ENCODE data around the gene SLC36A1. TPM values are rescaled to one million over a fixed set of nuclear protein-coding genes. Genes with fewer than 3 reads are reported as not detected.

The SLC36A1 gene
- polyA plus RNA-seq, 4 donors = 10.6 to 38.8 (median 25.4) TPM

DNA sequence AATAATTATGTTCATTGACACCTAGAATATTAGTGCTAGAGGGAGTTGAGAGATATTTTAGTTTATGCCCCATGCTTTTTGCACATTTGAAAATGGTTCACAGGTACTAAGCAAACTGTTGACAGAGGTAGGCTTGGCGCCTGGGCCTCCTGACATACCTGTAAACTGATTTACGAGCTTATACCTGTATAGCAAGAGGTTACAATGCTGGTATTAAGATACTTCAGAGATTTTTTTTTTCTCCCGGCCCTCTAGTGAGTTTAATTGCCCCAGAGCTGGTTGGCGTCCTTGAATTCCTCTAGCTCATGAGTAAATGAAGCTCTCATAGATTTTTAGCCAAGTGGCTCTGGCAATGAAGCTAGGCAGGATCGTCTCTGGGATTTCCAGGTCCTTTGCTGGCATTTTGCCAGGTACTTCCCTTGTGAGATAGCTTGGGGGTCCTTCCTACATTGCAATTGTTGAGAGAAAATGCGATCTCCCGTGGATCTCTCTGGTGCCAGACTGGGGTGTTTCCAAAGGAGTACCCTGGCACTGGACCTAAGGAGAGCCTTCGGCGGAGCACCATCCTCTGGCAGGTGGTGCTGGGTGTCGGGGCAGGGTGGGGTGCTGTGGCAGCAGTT is 9.0 kb downstream of the SLC36A1 start:
- H3K4me1 ChIP-seq (ENCODE audit: control insufficient read depth in 3 of 3, insufficient read depth in 2 of 3, low read depth in 1 of 3, low read length in 2 of 3) = peaks cover 5 to 68% (median 12%) of the 10 kb centered on the region in 3 donors
- H3K4me3 ChIP-seq (ENCODE audit: low read depth in 1 of 3, low read length in 3 of 3) = no peak overlapping the region
- 46 to 71% (median 68%) methylated on average over 10 of the region's 10 CpGs for WGBS, 3 donors
- peaks cover 0 to 10% (median 0%) of the 10 kb centered on the region in 3 donors for H3K36me3 ChIP-seq (ENCODE audit: control insufficient read depth in 3 of 3, insufficient read depth in 2 of 3, low read depth in 1 of 3, low read length in 3 of 3)
- peak overlapping the region in 1 of 3 donors; percentile 52 for H3K27ac ChIP-seq (ENCODE audit: low read depth in 1 of 3, low read length in 2 of 3)
- FAIRE-seq (no peak), DNase-seq (no peak)
- H3K27me3 ChIP-seq (ENCODE audit: control insufficient read depth in 3 of 3, insufficient read depth in 3 of 3, low read length in 3 of 3) = no peaks in the 10 kb centered on the region
- H3K9me3 ChIP-seq (ENCODE audit: control insufficient read depth in 2 of 2, insufficient read depth in 1 of 2, low read depth in 1 of 2, low read length in 1 of 2) = no peaks in the 10 kb centered on the region

DNA sequence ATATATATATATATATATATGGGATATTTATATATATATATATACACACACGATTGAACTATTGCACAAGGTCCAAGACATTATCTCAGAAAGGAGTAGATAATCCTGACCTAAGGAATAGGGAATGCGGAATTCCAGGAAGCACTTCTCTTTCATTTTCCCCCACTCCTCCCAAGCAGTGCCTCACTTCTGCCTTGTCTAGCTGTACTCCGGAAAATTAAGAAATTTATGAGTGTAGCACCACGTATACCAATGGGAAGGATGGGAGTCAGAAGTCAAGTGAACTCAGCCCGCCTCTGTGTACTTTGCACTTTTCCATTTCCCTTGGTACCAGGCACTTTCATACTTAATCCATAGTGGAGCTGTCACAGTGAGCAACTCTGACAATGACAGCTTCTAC is 10.9 kb downstream of the SLC36A1 start:
- Histone ChIP-seq H3K27me3 (ENCODE audit: control insufficient read depth in 3 of 3, insufficient read depth in 3 of 3, low read length in 3 of 3) (no peaks in the 10 kb centered on the region), H3K36me3 (ENCODE audit: control insufficient read depth in 3 of 3, insufficient read depth in 2 of 3, low read depth in 1 of 3, low read length in 3 of 3) (peaks cover 2 to 13% (median 3%) of the 10 kb centered on the region in 3 donors), H3K9me3 (ENCODE audit: control insufficient read depth in 2 of 2, insufficient read depth in 1 of 2, low read depth in 1 of 2, low read length in 1 of 2) (no peaks in the 10 kb centered on the region), H3K4me1 (ENCODE audit: control insufficient read depth in 3 of 3, insufficient read depth in 2 of 3, low read depth in 1 of 3, low read length in 2 of 3) (peaks cover 3 to 51% (median 12%) of the 10 kb centered on the region in 3 donors), H3K27ac (ENCODE audit: low read depth in 1 of 3, low read length in 2 of 3) (peak overlapping the region; percentile 78 to 89 (median 78)), H3K4me3 (ENCODE audit: low read depth in 1 of 3, low read length in 3 of 3) (peak overlapping the region in 2 of 3 donors; percentile 27 to 51)
- no peak for FAIRE-seq
- peak; percentile 89 to 95 for DNase-seq
- WGBS, 3 donors = 13 to 60% (median 32%) methylated on average over 5 of the region's 5 CpGs

DNA sequence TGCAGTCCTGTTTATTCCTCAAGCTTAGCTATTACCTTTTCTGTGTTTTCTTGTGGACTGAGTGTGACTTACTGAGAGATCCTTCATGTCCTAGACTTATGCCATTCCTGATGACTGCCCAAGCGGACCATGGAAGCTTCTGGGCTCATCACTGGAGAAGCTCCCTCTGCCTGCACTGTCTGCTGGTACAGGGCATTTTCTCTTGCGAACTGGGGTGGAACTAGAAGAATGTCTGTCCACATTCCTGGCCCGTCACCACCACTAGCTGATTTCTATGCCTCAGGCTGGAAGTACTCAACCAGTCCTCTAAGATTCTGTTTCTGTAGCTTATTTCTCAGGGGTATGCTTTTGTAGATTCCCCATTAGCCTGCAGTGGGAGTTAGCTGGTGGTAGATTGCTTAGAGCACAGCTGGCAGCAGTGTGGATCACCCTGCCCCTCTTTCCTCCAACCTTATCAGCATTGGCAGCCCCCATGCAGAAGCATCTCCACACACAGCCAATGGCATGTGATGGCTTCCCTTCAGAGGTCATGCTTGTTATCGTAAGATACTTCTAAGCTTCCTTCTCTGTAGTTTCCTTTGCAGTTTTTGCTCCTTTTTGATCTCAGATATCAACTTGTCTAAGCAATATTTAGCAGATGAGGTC is 12.4 kb downstream of the SLC36A1 start:
- H3K9me3 ChIP-seq (ENCODE audit: control insufficient read depth in 2 of 2, insufficient read depth in 1 of 2, low read depth in 1 of 2, low read length in 1 of 2) = no peaks in the 10 kb centered on the region
- H3K4me1 ChIP-seq (ENCODE audit: control insufficient read depth in 3 of 3, insufficient read depth in 2 of 3, low read depth in 1 of 3, low read length in 2 of 3) = peaks cover 2 to 40% (median 12%) of the 10 kb centered on the region in 3 donors
- H3K36me3 ChIP-seq (ENCODE audit: control insufficient read depth in 3 of 3, insufficient read depth in 2 of 3, low read depth in 1 of 3, low read length in 3 of 3) = peaks cover 8 to 20% (median 9%) of the 10 kb centered on the region in 3 donors
- no peak for FAIRE-seq
- H3K4me3 ChIP-seq (ENCODE audit: low read depth in 1 of 3, low read length in 3 of 3) = peak overlapping the region in 2 of 3 donors; percentile 27 to 51
- WGBS, 3 donors = 93 to 95% (median 93%) methylated on average over 4 of the region's 4 CpGs
- H3K27ac ChIP-seq (ENCODE audit: low read depth in 1 of 3, low read length in 2 of 3) = peak overlapping the region in 1 of 3 donors; percentile 78
- no peaks in the 10 kb centered on the region for H3K27me3 ChIP-seq (ENCODE audit: control insufficient read depth in 3 of 3, insufficient read depth in 3 of 3, low read length in 3 of 3)
- DNase-seq = peak in 1 of 2 donors; percentile 33

DNA sequence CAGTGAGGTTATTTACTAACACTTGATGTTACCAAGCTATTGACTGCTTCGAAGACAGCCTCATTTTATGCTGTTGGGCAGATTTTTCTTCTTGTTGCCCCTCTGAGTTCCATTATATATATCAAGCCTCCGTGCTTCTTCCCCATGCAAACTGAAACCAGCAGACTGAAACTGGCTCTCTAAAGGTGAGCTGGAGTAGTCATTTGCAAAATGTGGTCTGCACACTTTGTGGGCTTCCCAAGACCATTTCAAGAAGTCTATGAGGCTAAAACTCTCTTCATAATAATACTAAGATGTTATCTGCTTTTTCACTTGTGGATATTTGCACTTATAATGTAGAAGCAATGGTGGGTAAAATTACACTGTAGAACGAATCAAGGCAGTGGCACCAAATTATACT is 13.9 kb downstream of the SLC36A1 start:
- peaks cover 0 to 30% (median 8%) of the 10 kb centered on the region in 3 donors for H3K4me1 ChIP-seq (ENCODE audit: control insufficient read depth in 3 of 3, insufficient read depth in 2 of 3, low read depth in 1 of 3, low read length in 2 of 3)
- FAIRE-seq (no peak), DNase-seq (no peak)
- no peaks in the 10 kb centered on the region for H3K27me3 ChIP-seq (ENCODE audit: control insufficient read depth in 3 of 3, insufficient read depth in 3 of 3, low read length in 3 of 3)
- no peak overlapping the region for H3K27ac ChIP-seq (ENCODE audit: low read depth in 1 of 3, low read length in 2 of 3)
- no peaks in the 10 kb centered on the region for H3K9me3 ChIP-seq (ENCODE audit: control insufficient read depth in 2 of 2, insufficient read depth in 1 of 2, low read depth in 1 of 2, low read length in 1 of 2)
- no peak overlapping the region for H3K4me3 ChIP-seq (ENCODE audit: low read depth in 1 of 3, low read length in 3 of 3)
- H3K36me3 ChIP-seq (ENCODE audit: control insufficient read depth in 3 of 3, insufficient read depth in 2 of 3, low read depth in 1 of 3, low read length in 3 of 3) = peaks cover 9 to 25% (median 11%) of the 10 kb centered on the region in 3 donors
- WGBS, 3 donors = 70 to 86% (median 80%) methylated on average over 3 of the region's 3 CpGs

DNA sequence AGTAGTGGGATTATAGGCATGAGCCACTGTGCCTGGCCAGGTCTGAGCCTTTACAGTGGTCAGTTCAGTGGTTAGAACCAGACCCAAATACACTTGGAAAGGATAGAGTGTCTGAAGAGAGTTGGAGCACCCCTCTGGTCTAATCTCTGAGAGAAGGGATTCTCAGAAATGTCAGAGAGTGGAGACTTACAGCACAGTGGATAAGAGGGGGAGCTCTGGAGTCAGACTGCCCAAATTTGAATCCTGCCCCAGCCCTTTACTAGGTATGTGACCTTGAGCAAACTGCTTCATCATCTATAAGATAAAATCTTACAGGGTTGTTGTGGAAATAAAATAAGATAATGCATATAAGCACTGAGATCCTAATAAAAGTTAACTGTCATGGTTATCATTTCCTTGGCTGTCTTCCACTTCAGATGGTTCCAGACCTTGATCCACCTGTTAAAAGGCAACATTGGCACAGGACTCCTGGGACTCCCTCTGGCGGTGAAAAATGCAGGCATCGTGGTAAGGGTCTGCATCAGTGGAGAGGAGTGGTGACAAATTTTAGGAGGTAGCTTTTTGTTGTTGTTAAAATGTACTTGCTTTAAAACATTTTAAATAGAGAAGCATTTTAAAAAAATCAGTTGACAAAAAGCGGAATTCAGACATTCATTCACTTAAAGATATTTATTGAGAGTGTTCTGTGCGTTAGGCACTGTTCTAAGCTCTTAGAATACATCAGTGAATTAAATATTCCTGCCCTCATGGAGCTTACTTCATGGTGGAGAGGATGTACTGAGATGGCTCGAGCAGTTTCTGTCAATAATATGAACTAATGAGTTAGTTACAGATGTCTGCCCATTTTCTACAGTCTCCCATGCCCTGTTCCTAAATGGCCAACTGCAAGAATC is 16.0 kb downstream of the SLC36A1 start:
- 49 to 69% (median 62%) methylated on average over 5 of the region's 5 CpGs for WGBS, 3 donors
- DNase-seq (peak; percentile 55 to 56), FAIRE-seq (no peak)
- H3K4me1 ChIP-seq (ENCODE audit: control insufficient read depth in 3 of 3, insufficient read depth in 2 of 3, low read depth in 1 of 3, low read length in 2 of 3) = peaks cover 0 to 16% (median 8%) of the 10 kb centered on the region in 3 donors
- H3K27ac ChIP-seq (ENCODE audit: low read depth in 1 of 3, low read length in 2 of 3) = no peak overlapping the region
- H3K9me3 ChIP-seq (ENCODE audit: control insufficient read depth in 2 of 2, insufficient read depth in 1 of 2, low read depth in 1 of 2, low read length in 1 of 2) = no peaks in the 10 kb centered on the region
- no peaks in the 10 kb centered on the region for H3K27me3 ChIP-seq (ENCODE audit: control insufficient read depth in 3 of 3, insufficient read depth in 3 of 3, low read length in 3 of 3)
- H3K36me3 ChIP-seq (ENCODE audit: control insufficient read depth in 3 of 3, insufficient read depth in 2 of 3, low read depth in 1 of 3, low read length in 3 of 3) = peaks cover 9 to 37% (median 19%) of the 10 kb centered on the region in 3 donors
- H3K4me3 ChIP-seq (ENCODE audit: low read depth in 1 of 3, low read length in 3 of 3) = no peak overlapping the region

DNA sequence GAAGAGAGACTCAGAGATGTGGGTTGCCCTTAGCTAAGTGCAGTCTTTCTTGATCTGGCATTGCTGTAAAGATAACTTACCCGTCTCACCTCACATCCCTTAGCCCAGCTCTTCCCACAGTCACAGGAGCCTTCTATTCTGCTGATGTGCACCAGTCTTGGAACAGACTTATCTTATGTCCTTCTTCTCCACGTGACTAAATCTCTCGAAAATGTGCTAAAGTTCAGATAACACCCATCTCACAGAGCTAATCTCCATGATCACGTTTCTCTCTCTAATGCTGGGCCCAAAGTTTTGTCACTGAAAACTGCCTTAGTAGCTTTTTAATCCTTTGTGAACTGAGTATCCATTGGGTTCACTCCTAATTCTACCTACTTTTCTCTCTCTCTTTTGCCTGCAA is 16.7 kb downstream of the SLC36A1 start:
- Histone ChIP-seq H3K4me3 (ENCODE audit: low read depth in 1 of 3, low read length in 3 of 3) (no peak overlapping the region), H3K36me3 (ENCODE audit: control insufficient read depth in 3 of 3, insufficient read depth in 2 of 3, low read depth in 1 of 3, low read length in 3 of 3) (peaks cover 9 to 34% (median 22%) of the 10 kb centered on the region in 3 donors), H3K4me1 (ENCODE audit: control insufficient read depth in 3 of 3, insufficient read depth in 2 of 3, low read depth in 1 of 3, low read length in 2 of 3) (peaks cover 0 to 10% (median 2%) of the 10 kb centered on the region in 3 donors), H3K9me3 (ENCODE audit: control insufficient read depth in 2 of 2, insufficient read depth in 1 of 2, low read depth in 1 of 2, low read length in 1 of 2) (no peaks in the 10 kb centered on the region), H3K27ac (ENCODE audit: low read depth in 1 of 3, low read length in 2 of 3) (no peak overlapping the region), H3K27me3 (ENCODE audit: control insufficient read depth in 3 of 3, insufficient read depth in 3 of 3, low read length in 3 of 3) (no peaks in the 10 kb centered on the region)
- DNase-seq (no peak), FAIRE-seq (no peak)
- 35 to 69% (median 62%) methylated on average over 4 of the region's 4 CpGs for WGBS, 3 donors

DNA sequence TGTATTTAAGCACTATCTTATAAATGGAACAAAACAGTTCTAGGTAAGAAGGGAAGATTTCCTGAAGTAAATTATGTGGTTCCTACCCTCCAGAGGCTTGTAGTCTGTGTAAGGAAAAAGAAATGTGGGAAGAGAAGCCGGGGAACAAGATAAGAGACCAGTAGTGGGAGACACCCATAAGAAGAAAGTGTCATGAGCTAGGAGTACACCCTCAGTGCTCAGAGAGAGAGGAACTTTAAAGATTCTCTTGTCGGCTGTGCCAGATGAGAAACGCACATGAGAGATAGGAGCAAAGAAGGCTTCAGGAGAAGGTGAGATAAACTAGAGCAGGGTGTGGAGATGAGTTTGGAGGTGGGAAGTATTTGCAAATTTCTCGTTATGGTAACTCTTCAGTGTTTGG is 18.1 kb downstream of the SLC36A1 start:
- Histone ChIP-seq H3K9me3 (ENCODE audit: control insufficient read depth in 2 of 2, insufficient read depth in 1 of 2, low read depth in 1 of 2, low read length in 1 of 2) (no peaks in the 10 kb centered on the region), H3K36me3 (ENCODE audit: control insufficient read depth in 3 of 3, insufficient read depth in 2 of 3, low read depth in 1 of 3, low read length in 3 of 3) (peaks cover 9 to 32% (median 24%) of the 10 kb centered on the region in 3 donors), H3K27ac (ENCODE audit: low read depth in 1 of 3, low read length in 2 of 3) (no peak overlapping the region), H3K27me3 (ENCODE audit: control insufficient read depth in 3 of 3, insufficient read depth in 3 of 3, low read length in 3 of 3) (no peaks in the 10 kb centered on the region), H3K4me1 (ENCODE audit: control insufficient read depth in 3 of 3, insufficient read depth in 2 of 3, low read depth in 1 of 3, low read length in 2 of 3) (peaks cover 0 to 4% (median 0%) of the 10 kb centered on the region in 3 donors), H3K4me3 (ENCODE audit: low read depth in 1 of 3, low read length in 3 of 3) (no peak overlapping the region)
- 90 to 96% (median 91%) methylated on average over 4 of the region's 4 CpGs for WGBS, 3 donors
- no peak for DNase-seq
- no peak for FAIRE-seq

DNA sequence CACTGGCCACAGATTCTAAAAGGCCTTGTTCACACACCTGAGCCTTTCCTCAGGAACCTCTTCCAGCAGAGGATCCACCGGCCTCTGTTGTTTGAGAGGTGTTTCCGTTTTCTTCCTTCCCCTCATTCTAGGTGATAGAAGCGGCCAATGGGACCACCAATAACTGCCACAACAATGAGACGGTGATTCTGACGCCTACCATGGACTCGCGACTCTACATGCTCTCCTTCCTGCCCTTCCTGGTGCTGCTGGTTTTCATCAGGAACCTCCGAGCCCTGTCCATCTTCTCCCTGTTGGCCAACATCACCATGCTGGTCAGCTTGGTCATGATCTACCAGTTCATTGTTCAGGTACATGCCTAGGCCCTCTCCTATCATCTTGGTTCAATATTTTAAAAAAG is 20.2 kb downstream of the SLC36A1 start:
- Histone ChIP-seq H3K4me1 (ENCODE audit: control insufficient read depth in 3 of 3, insufficient read depth in 2 of 3, low read depth in 1 of 3, low read length in 2 of 3) (no peaks in the 10 kb centered on the region), H3K4me3 (ENCODE audit: low read depth in 1 of 3, low read length in 3 of 3) (no peak overlapping the region), H3K36me3 (ENCODE audit: control insufficient read depth in 3 of 3, insufficient read depth in 2 of 3, low read depth in 1 of 3, low read length in 3 of 3) (peaks cover 9 to 39% (median 24%) of the 10 kb centered on the region in 3 donors), H3K27ac (ENCODE audit: low read depth in 1 of 3, low read length in 2 of 3) (no peak overlapping the region), H3K27me3 (ENCODE audit: control insufficient read depth in 3 of 3, insufficient read depth in 3 of 3, low read length in 3 of 3) (no peaks in the 10 kb centered on the region), H3K9me3 (ENCODE audit: control insufficient read depth in 2 of 2, insufficient read depth in 1 of 2, low read depth in 1 of 2, low read length in 1 of 2) (no peaks in the 10 kb centered on the region)
- no peak for DNase-seq
- WGBS, 3 donors = 94 to 96% (median 96%) methylated on average over 8 of the region's 8 CpGs
- no peak for FAIRE-seq
